Stomach (tissue), 4 donors: Measurements from ENCODE around the gene TRAPPC3.

Experiments
- CTCF ChIP-seq, 7 experiments: fragments of 450-650 bp in 4 of 7; fragments of 200-600 bp in 3 of 7; sonication (generic) in 3 of 7; IDR thresholded peaks; one replicate each; pipeline ENCODE4 v1.5.1; 2016 to 2019; ENCODE audit warnings: antibody characterized with exemption in 7 of 7, control low read depth in 2 of 7, mild to moderate bottlenecking in 1 of 7
- POLR2A ChIP-seq, 4 donors: fragments of 450-650 bp; IDR thresholded peaks; one replicate each; pipeline ENCODE4 v1.6.1; 2016; ENCODE audit warnings: antibody characterized with exemption in 4 of 4, control low read depth in 2 of 4, mild to moderate bottlenecking in 1 of 4, moderate library complexity in 1 of 4
- POLR2AphosphoS5 ChIP-seq, 3 donors: sonication (generic); formaldehyde crosslinking; IDR thresholded peaks; one replicate each; pipeline ENCODE4 v1.6.1; 2016; ENCODE audit warnings: antibody characterized with exemption in 3 of 3

- no peak for TF ChIP-seq CTCF (IDR thresholded peaks at IDR 0.05)
- TF ChIP-seq POLR2AphosphoS5 (IDR thresholded peaks at IDR 0.05): no peak
- TF ChIP-seq POLR2A (IDR thresholded peaks at IDR 0.05): no peak
Measured at GRCh38 chr1:36109041-36109679, 40.1 kb downstream of the TRAPPC3 start.
